IMR-90 (cell line): ENCODE results near the gene SSC4D. TPM values are rescaled to one million over a fixed set of nuclear protein-coding genes. Genes with fewer than 3 reads are reported as not detected.

Experiments
- ATAC-seq: fragments of 200-7000 bp; cut with Tn5 transposase; 2 replicates; pipeline ENCODE4 v1.9.1; 2020; ENCODE audit warnings: low read depth, mild to moderate bottlenecking, moderate library complexity
- BruUV-seq: library from RNA; stranded (reverse); fragments of 400-500 nt; replicated peaks from 2 replicates; lab custom pipeline; 2021; lab: Mats Ljungman, UMichigan
- CTCF ChIA-PET: fragments of 300-600 bp; formaldehyde crosslinking; extraction: SDS; loops from one replicate; lab custom pipeline; 2021; ENCODE audit warnings: antibody characterized with exemption; lab: Yijun Ruan, JAX
- POLR2A ChIA-PET: fragments of 300-600 bp; sonication (Branson Sonifier 250); formaldehyde crosslinking; loops from one replicate; lab custom pipeline; 2022; ENCODE audit warnings: antibody characterized with exemption; ENCODE audit not compliant: unreplicated experiment; lab: Charles Lee
- DNase-seq: peaks from one replicate; pipeline ENCODE4 v3.0.0; 2013
- H2AFZ ChIP-seq: replicated peaks from 2 replicates; pipeline ENCODE3; 2013; ENCODE audit warnings: low read length, mild to moderate bottlenecking; ENCODE audit not compliant: poor library complexity
- H2AK5ac ChIP-seq: 2 replicates; pipeline ENCODE4 v1.6.1; 2013; ENCODE audit warnings: low read depth, low read length, inconsistent platforms
- H2AK9ac ChIP-seq: replicated peaks from 2 replicates; pipeline ENCODE3; 2013; ENCODE audit warnings: mild to moderate bottlenecking, low read depth, low read length, moderate library complexity; ENCODE audit not compliant: poor library complexity
- H2BK120ac ChIP-seq: 2 replicates; pipeline ENCODE4 v1.6.1; 2013; ENCODE audit warnings: low read depth, low read length, inconsistent platforms
- H2BK15ac ChIP-seq: 3 replicates; pipeline ENCODE4 v1.6.1; 2013; ENCODE audit warnings: low read depth, low read length, inconsistent platforms
- H2BK20ac ChIP-seq: 2 replicates; pipeline ENCODE4 v1.6.1; 2013; ENCODE audit warnings: low read depth, mild to moderate bottlenecking, inconsistent platforms, low read length, moderate library complexity
- H2BK5ac ChIP-seq: 2 replicates; pipeline ENCODE4 v1.6.1; 2013; ENCODE audit warnings: mild to moderate bottlenecking, low read depth, low read length, inconsistent platforms; ENCODE audit not compliant: poor library complexity, severe bottlenecking
- H3K14ac ChIP-seq: replicated peaks from 2 replicates; pipeline ENCODE4 v1.6.1; 2013; ENCODE audit warnings: low read depth, low read length, inconsistent platforms
- H3K18ac ChIP-seq: 2 replicates; pipeline ENCODE4 v1.6.1; 2013; ENCODE audit warnings: low read depth, low read length, control low read depth
- H3K23ac ChIP-seq: 2 replicates; pipeline ENCODE4 v1.6.1; 2013; ENCODE audit warnings: low read depth, low read length, inconsistent platforms
- H3K27ac ChIP-seq: 2 replicates; pipeline ENCODE4 v1.5.1; 2013; ENCODE audit warnings: mild to moderate bottlenecking, control low read depth, low read length; ENCODE audit not compliant: insufficient read depth
- H3K27me3 ChIP-seq: 2 replicates; pipeline ENCODE4 v1.6.1; 2013; ENCODE audit warnings: low read length; ENCODE audit not compliant: control insufficient read depth, insufficient read depth
- H3K36me3 ChIP-seq: 2 replicates; pipeline ENCODE4 v1.6.1; 2013; ENCODE audit warnings: low read length, mixed read lengths; ENCODE audit not compliant: control insufficient read depth, insufficient read depth
- H3K4ac ChIP-seq: 2 replicates; pipeline ENCODE4 v1.6.1; 2013; ENCODE audit warnings: low read depth, low read length, inconsistent platforms
- H3K4me1 ChIP-seq: 2 replicates; pipeline ENCODE4 v1.6.1; 2013; ENCODE audit warnings: low read length, mixed read lengths; ENCODE audit not compliant: control insufficient read depth, insufficient read depth
- H3K4me2 ChIP-seq: 2 replicates; pipeline ENCODE4 v1.6.1; 2013; ENCODE audit warnings: low read depth, mild to moderate bottlenecking, control low read depth, low read length, moderate library complexity
- H3K4me3 ChIP-seq: 2 replicates; pipeline ENCODE4 v1.5.1; 2013; ENCODE audit warnings: low read depth, mild to moderate bottlenecking, control low read depth, low read length, moderate library complexity; ENCODE audit not compliant: insufficient read depth
- H3K56ac ChIP-seq: 2 replicates; pipeline ENCODE4 v1.6.1; 2013; ENCODE audit warnings: low read length, inconsistent platforms; ENCODE audit not compliant: insufficient read depth; ENCODE audit errors: extremely low read depth
- H3K79me1 ChIP-seq, 2 experiments: 2 replicates each; pipeline ENCODE4 v1.6.1; 2013; ENCODE audit warnings: low read length in 2 of 2, inconsistent platforms in 1 of 2, low read depth in 1 of 2
- H3K9ac ChIP-seq: 2 replicates; pipeline ENCODE4 v1.6.1; 2013; ENCODE audit warnings: low read depth, low read length, control low read depth
- H3K9me1 ChIP-seq: 2 replicates; pipeline ENCODE4 v1.6.1; 2013; ENCODE audit warnings: low read length, inconsistent platforms; ENCODE audit not compliant: insufficient read depth
- H3K9me3 ChIP-seq: 2 replicates; pipeline ENCODE4 v1.6.1; 2013; ENCODE audit warnings: low read length; ENCODE audit not compliant: control insufficient read depth, insufficient read depth
- H4K20me1 ChIP-seq: 2 replicates; pipeline ENCODE4 v1.6.1; 2013; ENCODE audit warnings: low read length, inconsistent platforms; ENCODE audit not compliant: insufficient read depth
- H4K5ac ChIP-seq: 2 replicates; pipeline ENCODE4 v1.6.1; 2013; ENCODE audit warnings: mild to moderate bottlenecking, low read depth, low read length, control low read depth
- H4K8ac ChIP-seq, 2 experiments: 2 replicates each; pipeline ENCODE4 v1.6.1; 2013; ENCODE audit warnings: low read depth in 2 of 2, low read length in 2 of 2, control low read depth in 1 of 2, inconsistent platforms in 1 of 2
- H4K91ac ChIP-seq: 2 replicates; pipeline ENCODE4 v1.6.1; 2013; ENCODE audit warnings: low read depth, low read length, inconsistent platforms; ENCODE audit not compliant: insufficient read depth
- BHLHE40 ChIP-seq: fragments of 150-350 bp; IDR thresholded peaks from 2 replicates; pipeline ENCODE4 v1.6.1; 2016; ENCODE audit warnings: mild to moderate bottlenecking, low read depth, low read length
- CHD1 ChIP-seq: IDR thresholded peaks from 2 replicates; pipeline ENCODE4 v1.6.1; 2012; ENCODE audit warnings: low read depth, low read length, improper control_type of control experiment
- FOS ChIP-seq: fragments of 150-350 bp; IDR thresholded peaks from 2 replicates; pipeline ENCODE4 v1.6.1; 2016; ENCODE audit warnings: low read depth, low read length
- MAFK ChIP-seq: IDR thresholded peaks from 2 replicates; pipeline ENCODE4 v1.6.1; 2012; ENCODE audit warnings: low read depth, low read length, improper control_type of control experiment
- MXI1 ChIP-seq: IDR thresholded peaks from 2 replicates; pipeline ENCODE4 v1.6.1; 2012; ENCODE audit warnings: low read depth, mild to moderate bottlenecking, low read length, moderate library complexity, borderline replicate concordance
- POLR2A ChIP-seq: IDR thresholded peaks from 2 replicates; pipeline ENCODE4 v1.6.1; 2012; ENCODE audit warnings: mild to moderate bottlenecking, low read depth, low read length
- USF2 ChIP-seq: fragments of 150-350 bp; IDR thresholded peaks from 2 replicates; pipeline ENCODE4 v1.6.1; 2017; ENCODE audit warnings: mild to moderate bottlenecking, antibody characterized with exemption, low read length, low read depth
- WGBS, 2 experiments: methylation state at CpG; one replicate each; pipeline versions ENCODE4 v1.1.5 to v1.1.7; 2013; ENCODE audit warnings: missing lambda C conversion rate in 2 of 2; ENCODE audit not compliant: insufficient read length in 1 of 2; ENCODE audit errors: extremely low coverage in 2 of 2; 5-methylcytosine and 5-hydroxymethylcytosine counted together
- dilution Hi-C: fragments of 300-500 bp; cut with HindIII; formaldehyde crosslinking; loops from one replicate; pipeline ENCODE4 v1.14.3; 2018; ENCODE audit warnings: low sequenced_read_pairs; ENCODE audit not compliant: unreplicated experiment
- in situ Hi-C: fragments of 300-500 bp; cut with MboI; formaldehyde crosslinking; loops from 3 replicates; pipeline ENCODE4 v1.14.3; 2019; ENCODE audit warnings: low sequenced_read_pairs, inconsistent platforms, mixed read lengths
- intact Hi-C: fragments of 100-400 bp; cut with micrococcal nuclease; formaldehyde crosslinking; loops from 2 replicates; pipeline ENCODE4 v1.10.0; 2022
- polyA plus RNA-seq, 3 experiments: library from polyadenylated mRNA; depleted of rRNA; stranded (reverse); fragments of >200 nt; gene quantifications; 2 replicates each; pipeline ENCODE4 v1.2.3, GENCODE V29; 2012; ENCODE audit warnings: low replicate concordance in 1 of 3
- total RNA-seq: library from RNA; depleted of rRNA; stranded (reverse); fragments of >200 nt; gene quantifications from 2 replicates; pipeline ENCODE4 v1.2.3, GENCODE V29; 2012

SSC4D gene
- total and polyA plus RNA-seq, 2 of the 4 experiments (the other 2 are of a cell fraction): 0.36 to 0.70 TPM

- peak overlapping the region; percentile 73 for H2BK20ac ChIP-seq
- H4K8ac ChIP-seq: peak overlapping the region; percentile 92 to 98
- H2AK9ac ChIP-seq: peak overlapping the region; percentile 96
- BruUV-seq: no TSS peak
- CTCF ChIA-PET: interaction anchor here (0.6 to 0.7 kb wide), 2 partner anchors 11 to 641 kb away, joined by 3 to 4 read pairs; no protein-coding TSS in a partner anchor
- no peaks in the 10 kb centered on the region for H3K27me3 ChIP-seq
- TF ChIP-seq CHD1 (no peak), BHLHE40 (no peak), USF2 (no peak), POLR2A (no peak), MAFK (no peak), FOS (no peak), MXI1 (no peak)
- peak overlapping the region; percentile 84; the same call in 2 of the 3 replicates for H2BK15ac ChIP-seq
- H3K9ac ChIP-seq: peak overlapping the region; percentile 66
- peak overlapping the region; percentile 81 for H2BK120ac ChIP-seq
- 0 out of 2 replicates have a peak overlapping the region, but pooled peaks have one; percentile 22 for H3K56ac ChIP-seq
- no peaks in the 10 kb centered on the region for H3K36me3 ChIP-seq
- H4K5ac ChIP-seq: peak overlapping the region; percentile 89
- POLR2A ChIA-PET: interaction anchor here (0.6 kb wide), 1 partner anchor 15 kb away, joined by 3 read pairs; no protein-coding TSS in a partner anchor
- peak overlapping the region; percentile 44 for H3K4me3 ChIP-seq
- H4K91ac ChIP-seq: peak overlapping the region; percentile 93
- peak overlapping the region; percentile 83 for H2AK5ac ChIP-seq
- peak overlapping the region; percentile 69 for H2BK5ac ChIP-seq
- DNase-seq (no peak), ATAC-seq (no peak)
- peak overlapping the region; percentile 96 for H3K4me2 ChIP-seq
- H3K18ac ChIP-seq: peak overlapping the region; percentile 86
- H3K14ac ChIP-seq: peak overlapping the region; percentile 90
- H3K27ac ChIP-seq: peak overlapping the region; percentile 56
- WGBS, 2 experiments: 38% methylated on average over 6 of the region's 12 CpGs; no CpG with 5 or more reads in 1 of the 2 experiments
- H3K4me1 ChIP-seq: peaks cover 20% of the 10 kb centered on the region
- in situ Hi-C loops (no loop called here), intact Hi-C loops (no loop called here), dilution Hi-C loops (no loop called here)
- no peaks in the 10 kb centered on the region for H3K9me3 ChIP-seq
- peak overlapping the region; percentile 97 for H2AFZ ChIP-seq
- H3K79me1 ChIP-seq: peaks cover 0 to 5% of the 10 kb centered on the region in 2 experiments; a peak in 1 of 4 replicates
- peak overlapping the region; percentile 90 for H3K4ac ChIP-seq
- peaks cover 21% of the 10 kb centered on the region for H3K9me1 ChIP-seq
- H3K23ac ChIP-seq: no peak overlapping the region; the same call in 1 of the 2 replicates
- H4K20me1 ChIP-seq: no peaks in the 10 kb centered on the region
Measured at GRCh38 chr7:76392531-76393115, 16.9 kb downstream of the SSC4D start.
